Stromal cell of bone marrow (primary cell): ENCODE measurements around the gene FGF14.

ENCODE experiments used
- DNase-seq: peaks from one replicate; pipeline ENCODE4 v3.0.0-alpha.2; 2012; ENCODE audit warnings: low read depth

Gene FGF14

DNA sequence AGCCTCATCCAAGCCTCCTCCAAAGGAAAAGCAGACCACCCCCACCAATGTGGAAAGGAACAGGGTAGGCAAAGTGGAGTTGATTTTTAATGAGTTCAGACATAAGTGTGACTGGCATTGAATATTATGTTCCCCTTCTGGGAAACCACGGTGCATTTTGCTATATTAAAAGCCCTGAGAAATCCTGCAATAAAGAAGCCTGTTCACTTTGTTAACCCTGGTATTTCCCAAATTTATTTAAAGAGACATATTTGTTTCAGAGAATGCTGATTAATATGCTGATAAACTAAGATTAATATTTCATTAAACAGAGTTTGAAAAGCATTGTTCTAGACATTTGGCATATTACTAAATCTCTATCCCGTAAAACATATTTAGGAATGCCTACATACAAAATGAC is 151.4 kb downstream of the FGF14 start:
- no peak for DNase-seq

DNA sequence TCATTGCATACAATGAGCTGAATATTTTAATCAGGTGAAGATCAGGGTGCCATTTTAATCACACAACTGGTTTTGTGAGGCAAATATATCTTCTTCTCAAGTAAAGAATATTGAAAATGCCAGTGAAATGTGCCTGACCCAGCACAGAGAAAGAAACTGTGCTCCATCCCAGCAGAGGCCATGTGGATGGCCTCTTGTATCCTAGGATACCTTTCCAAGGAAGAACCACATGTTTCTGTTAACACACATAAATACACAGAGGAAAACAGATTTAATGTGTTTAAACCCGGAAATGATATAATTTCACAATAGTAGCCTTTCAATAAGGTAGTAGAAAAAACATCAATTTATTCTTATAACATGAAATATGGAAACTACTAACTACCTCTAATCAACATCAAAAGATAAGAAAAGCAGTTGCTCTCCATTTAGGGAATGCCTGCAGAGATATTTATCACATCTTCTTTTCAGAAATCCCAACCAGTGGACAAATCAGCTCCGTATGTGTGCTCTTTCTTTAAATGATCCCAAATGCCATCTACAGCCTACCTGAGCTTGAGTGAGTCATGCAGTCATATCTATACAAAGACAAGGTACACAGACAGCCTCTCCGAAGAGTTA is 157.1 kb downstream of the FGF14 start:
- DNase-seq = no peak

DNA sequence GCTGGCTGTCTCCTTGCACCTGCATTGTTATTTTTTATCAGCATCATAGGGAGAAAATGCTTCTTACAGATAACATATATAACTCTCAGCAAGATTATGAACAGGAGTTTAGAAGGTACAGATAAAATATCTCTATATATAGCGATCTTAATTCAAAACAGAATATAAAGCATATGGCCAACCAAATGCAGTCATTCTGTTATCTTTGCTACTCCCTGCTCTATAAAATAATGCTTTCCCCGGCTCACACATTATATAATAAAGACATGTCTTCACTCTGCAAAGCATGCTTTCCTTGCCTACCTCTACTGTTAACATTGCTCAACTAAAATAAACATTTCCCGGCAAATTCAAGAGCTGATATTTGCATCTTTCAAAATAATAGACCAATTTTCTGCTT is 161.7 kb downstream of the FGF14 start:
- no peak for DNase-seq

GRCh38 chr13:102237230-102237629 is 164.6 kb downstream of the FGF14 start:
- no peak for DNase-seq

DNA sequence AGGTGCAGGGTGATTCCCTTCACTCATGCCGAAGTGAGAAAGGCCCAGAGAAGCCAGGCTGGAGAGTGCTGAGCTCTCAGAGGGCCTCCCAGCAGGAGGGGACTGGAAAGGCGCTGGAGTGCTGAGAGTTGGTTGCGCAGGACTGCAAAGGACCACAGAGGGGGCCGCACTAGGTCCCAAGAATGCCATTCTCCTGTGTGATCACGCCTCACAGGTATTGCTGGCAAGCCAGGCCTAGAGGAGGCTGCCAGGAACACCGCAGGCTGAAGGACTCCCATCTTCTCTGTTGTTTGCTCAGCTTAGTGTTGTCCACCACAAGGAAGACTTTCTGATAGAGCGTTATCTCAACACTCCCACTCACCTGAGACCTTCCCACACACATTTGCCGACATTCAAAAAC is 165.0 kb downstream of the FGF14 start:
- DNase-seq = no peak

DNA sequence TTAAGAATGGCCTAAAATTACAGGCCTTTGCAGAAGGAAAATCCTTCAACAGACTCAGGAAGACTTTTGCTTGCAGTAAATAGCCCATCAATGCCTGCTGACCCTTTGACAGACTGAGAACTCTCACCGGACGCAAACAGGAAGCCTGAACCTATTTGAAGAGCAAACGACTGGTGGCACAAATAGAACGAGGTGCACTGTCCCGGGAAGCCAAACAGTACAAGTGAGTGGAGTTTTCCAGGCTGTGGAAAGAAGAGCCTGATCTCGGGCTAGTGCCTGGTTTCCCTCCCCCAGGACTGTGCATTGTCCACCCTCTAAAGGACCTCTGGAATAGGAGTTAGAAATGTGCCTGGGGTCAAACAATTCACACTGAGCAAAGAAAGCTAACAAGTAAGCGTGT is 165.5 kb downstream of the FGF14 start:
- DNase-seq = no peak

- DNase-seq = no peak
Observed at GRCh38 chr13:102235689-102236088, 166.2 kb downstream of the FGF14 start.

DNA sequence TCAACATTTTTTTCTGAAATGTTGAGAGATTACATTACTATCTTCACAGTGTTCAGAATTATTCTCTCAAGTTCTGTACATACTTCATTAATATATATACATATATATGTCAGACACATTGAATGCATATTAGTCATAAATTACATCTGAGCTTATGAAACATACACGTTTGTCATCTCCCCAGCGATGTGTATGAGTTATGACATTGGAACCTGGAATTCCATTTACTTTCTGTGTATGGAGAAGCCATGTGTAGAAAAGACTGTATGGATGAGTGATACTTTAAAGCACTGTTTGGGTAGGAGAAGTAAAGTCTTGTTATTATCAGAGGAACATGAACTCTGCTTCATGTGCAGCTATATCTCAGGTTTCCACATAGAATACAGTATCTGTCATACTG is 167.2 kb downstream of the FGF14 start:
- no peak for DNase-seq

GRCh38 chr13:102233566-102234208 is 168.2 kb downstream of the FGF14 start:
- no peak for DNase-seq

- DNase-seq = no peak
Observed at GRCh38 chr13:102231479-102231878, 170.4 kb downstream of the FGF14 start.

DNA sequence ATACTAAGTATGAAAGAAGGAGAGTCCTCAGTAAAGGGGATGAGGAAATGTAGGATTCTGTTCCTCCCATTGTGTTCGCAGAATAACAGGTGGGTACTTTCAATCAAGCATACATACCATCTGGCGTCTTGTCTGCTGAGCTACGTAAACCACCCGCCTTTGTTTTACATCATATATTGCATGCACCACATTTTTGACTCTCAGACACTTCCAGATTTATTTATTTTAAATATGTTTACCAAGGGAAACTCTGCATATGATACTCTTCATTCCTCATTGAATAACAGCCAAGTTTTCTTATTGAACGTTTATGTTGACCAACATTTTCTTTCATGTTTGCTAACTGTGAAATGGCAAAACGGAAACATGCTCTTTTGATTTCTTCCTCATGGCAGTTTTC is 174.1 kb downstream of the FGF14 start:
- no peak for DNase-seq

- DNase-seq = no peak
Observed at GRCh38 chr13:102226591-102226990, 175.3 kb downstream of the FGF14 start.

DNA sequence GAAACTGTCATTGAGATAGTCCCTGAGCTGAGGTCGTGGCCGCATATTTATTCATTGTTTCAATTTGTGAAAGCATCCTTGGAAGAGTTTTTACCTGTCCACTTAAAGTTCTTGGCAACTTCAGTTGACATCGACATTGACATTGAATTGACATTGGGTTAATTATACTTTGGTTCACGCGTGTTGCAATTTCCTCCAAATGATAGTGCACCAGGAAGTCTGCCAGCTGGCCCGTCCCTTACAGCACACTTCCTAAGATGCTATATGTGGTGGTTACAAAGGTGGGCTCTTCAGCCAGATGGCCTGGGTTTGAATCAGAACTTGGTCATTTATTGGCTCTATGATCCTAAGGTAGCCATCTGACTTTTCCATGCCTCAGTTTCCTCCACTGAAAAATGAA is 176.0 kb downstream of the FGF14 start:
- no peak for DNase-seq

DNA sequence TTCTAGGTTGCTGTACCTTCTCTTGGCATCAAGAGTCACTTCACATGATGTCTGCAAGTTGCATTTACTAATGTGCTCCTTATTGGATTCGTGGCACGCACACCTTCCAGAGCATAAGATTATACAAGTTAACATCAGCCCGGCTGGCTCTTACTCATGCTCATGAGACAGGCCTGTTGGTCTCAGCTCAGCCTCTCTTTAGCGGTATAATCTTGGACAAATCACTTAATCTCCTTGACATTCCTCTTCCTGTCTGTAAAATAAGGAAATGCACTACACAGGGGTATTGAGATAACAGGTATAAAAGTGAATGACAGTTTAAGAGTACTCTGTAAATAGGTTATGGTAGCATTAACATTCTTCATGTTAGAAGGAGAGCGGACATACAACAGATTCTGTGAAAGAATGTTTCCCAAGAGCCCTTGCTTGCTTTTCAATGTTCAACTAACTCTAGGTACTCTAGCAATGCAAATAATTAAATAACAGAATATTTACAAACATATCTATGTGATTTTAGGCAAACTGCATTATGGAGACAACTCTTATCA is 181.1 kb downstream of the FGF14 start:
- DNase-seq = no peak

GRCh38 chr13:102214956-102215355 is 186.9 kb downstream of the FGF14 start:
- no peak for DNase-seq

- DNase-seq = no peak
Observed at GRCh38 chr13:102212729-102213128, 189.1 kb downstream of the FGF14 start.

GRCh38 chr13:102208347-102208746 is 193.5 kb downstream of the FGF14 start:
- DNase-seq = no peak

GRCh38 chr13:102207680-102208342 is 194.0 kb downstream of the FGF14 start:
- no peak for DNase-seq

DNA sequence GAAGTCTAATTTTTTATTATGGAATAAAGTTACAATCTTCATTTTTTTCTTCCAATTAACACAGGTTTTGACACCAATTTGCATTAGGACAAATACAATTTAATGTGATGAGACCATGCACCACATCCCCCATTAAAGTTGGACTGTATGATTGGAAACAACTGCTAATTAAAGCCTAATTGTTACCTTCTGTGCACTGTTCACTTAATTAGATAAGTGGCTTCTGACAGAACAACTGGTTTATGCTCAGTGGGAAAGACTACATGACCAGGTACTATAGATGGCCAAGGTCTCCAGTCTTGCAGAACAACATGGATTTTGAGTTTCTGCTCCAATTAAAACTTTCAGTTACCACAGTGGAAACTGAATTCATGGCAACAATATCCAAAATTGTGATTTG is 198.1 kb downstream of the FGF14 start:
- DNase-seq = no peak

GRCh38 chr13:102198418-102199311 is 203.2 kb downstream of the FGF14 start:
- DNase-seq = peak; percentile 7

GRCh38 chr13:102197193-102197592 is 204.7 kb downstream of the FGF14 start:
- no peak for DNase-seq
